Brain microvascular endothelial cell (primary cell): ENCODE data around the gene RNASET2.
A peak's percentile ranks its signal among the peaks of the same experiment; 100 is the strongest.

Experiments used
- DNase-seq: peaks from one replicate; pipeline ENCODE4 v3.0.0-alpha.2; 2020
- H3K27ac ChIP-seq: fragments of 250-450 bp; sonication (Bioruptor Pico); 2 replicates; pipeline ENCODE4 v1.5.1; 2020; ENCODE audit warnings: mild to moderate bottlenecking, moderate library complexity
- H3K27me3 ChIP-seq: fragments of 250-450 bp; sonication (Bioruptor Pico); replicated peaks from 2 replicates; pipeline ENCODE4 v1.5.1; 2020; ENCODE audit warnings: mild to moderate bottlenecking
- H3K36me3 ChIP-seq: fragments of 250-450 bp; sonication (Bioruptor Pico); replicated peaks from 2 replicates; pipeline ENCODE4 v1.5.1; 2020; ENCODE audit warnings: mild to moderate bottlenecking
- H3K4me3 ChIP-seq: 2 replicates; pipeline ENCODE4 v1.5.1; 2011; ENCODE audit warnings: low read depth, mild to moderate bottlenecking, control low read depth, low read length, moderate library complexity
- in situ Hi-C: cut with HindIII; loops from 2 replicates; pipeline ENCODE4 v1.10.0; 2017; ENCODE audit warnings: low sequenced_read_pairs, low pct_ligation_motif_present
- TF ChIP-seq, protein P1 (sequence below): IDR thresholded peaks from 2 replicates; pipeline ENCODE4 v1.5.1; 2011; ENCODE audit warnings: low read depth, mild to moderate bottlenecking, moderate library complexity, low read length, control low read depth, inconsistent platforms; ENCODE audit errors: missing control alignments

Gene RNASET2

DNA sequence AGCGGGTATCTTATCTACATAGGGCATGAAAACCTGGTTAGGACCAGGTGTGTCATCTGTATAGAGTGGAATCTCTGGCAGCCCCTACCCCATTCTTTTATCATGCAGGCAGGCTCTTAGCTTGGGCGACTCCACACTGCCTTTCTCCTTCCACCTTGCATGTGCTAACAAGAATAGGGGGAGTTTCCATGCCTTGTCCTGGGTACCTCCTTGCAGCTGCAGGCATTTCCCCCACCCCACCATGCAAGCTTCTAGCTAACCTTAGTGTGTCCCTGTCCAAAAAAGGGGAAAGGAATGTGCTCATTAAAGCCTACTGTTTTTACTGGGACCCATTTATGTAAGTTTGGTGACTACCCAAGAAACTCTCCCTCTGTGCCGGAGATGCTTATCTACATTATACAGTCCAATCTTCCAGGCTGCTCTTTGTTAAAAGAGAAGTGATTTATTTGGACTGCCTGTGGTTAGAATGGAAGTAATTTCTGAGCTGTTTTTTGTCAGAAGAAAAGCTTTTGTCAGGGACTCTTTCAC, 32.4 kb upstream of the RNASET2 start:
- Histone ChIP-seq H3K36me3 (no peaks in the 10 kb centered on the region), H3K27me3 (no peaks in the 10 kb centered on the region), H3K27ac (no peak overlapping the region), H3K4me3 (no peak overlapping the region)
- in situ Hi-C loops, result no loop called here
- TF ChIP-seq, protein P1, sequence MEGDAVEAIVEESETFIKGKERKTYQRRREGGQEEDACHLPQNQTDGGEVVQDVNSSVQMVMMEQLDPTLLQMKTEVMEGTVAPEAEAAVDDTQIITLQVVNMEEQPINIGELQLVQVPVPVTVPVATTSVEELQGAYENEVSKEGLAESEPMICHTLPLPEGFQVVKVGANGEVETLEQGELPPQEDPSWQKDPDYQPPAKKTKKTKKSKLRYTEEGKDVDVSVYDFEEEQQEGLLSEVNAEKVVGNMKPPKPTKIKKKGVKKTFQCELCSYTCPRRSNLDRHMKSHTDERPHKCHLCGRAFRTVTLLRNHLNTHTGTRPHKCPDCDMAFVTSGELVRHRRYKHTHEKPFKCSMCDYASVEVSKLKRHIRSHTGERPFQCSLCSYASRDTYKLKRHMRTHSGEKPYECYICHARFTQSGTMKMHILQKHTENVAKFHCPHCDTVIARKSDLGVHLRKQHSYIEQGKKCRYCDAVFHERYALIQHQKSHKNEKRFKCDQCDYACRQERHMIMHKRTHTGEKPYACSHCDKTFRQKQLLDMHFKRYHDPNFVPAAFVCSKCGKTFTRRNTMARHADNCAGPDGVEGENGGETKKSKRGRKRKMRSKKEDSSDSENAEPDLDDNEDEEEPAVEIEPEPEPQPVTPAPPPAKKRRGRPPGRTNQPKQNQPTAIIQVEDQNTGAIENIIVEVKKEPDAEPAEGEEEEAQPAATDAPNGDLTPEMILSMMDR, result no peak
- no peak for DNase-seq

DNA sequence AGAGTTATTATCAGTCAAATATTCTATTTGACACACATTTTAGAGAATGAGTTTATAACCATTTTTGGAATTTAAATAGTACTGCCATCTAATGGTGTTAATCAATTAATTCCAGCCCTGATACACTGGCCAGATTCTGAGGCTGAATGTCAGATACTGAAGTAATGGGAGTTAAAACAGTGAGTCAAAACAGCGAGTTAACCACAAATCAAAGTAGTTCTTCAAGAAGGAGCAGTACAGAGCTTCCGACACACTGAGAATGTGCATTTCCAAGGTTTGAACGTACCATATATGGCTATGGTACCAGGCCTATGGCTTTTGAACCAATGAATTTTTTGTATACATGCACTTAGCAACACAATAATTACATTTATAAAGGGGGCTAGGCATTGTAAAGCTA, 31.6 kb upstream of the RNASET2 start:
- H3K27ac ChIP-seq, result no peak overlapping the region
- TF ChIP-seq, protein P1, result no peak
- no peaks in the 10 kb centered on the region for H3K36me3 ChIP-seq
- DNase-seq, result no peak
- in situ Hi-C loops, result no loop called here
- no peak overlapping the region for H3K4me3 ChIP-seq
- no peaks in the 10 kb centered on the region for H3K27me3 ChIP-seq

DNA sequence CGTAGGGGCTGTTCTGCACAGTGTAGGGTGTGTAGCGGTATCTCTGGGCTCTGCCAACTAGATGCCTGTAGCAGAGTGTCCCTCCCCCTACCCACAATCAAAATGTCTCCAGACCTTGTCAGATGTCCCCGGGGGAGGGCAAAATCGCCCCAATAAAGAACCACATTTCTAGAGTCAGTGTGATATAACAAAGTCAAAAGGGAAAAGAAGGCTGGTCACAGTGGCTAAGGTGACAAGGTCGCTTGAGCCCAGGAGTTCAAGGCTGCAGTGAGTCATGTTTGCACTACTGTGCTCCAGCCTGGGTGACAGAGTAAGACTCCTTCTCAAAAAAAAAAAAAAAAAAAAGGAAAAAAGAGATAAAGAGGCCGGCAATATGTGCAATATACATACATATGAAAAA, 31.1 kb upstream of the RNASET2 start:
- H3K27ac ChIP-seq, result no peak overlapping the region
- H3K36me3 ChIP-seq, result no peaks in the 10 kb centered on the region
- no peak for DNase-seq
- TF ChIP-seq, protein P1, result no peak
- no peaks in the 10 kb centered on the region for H3K27me3 ChIP-seq
- in situ Hi-C loops, result no loop called here
- no peak overlapping the region for H3K4me3 ChIP-seq

DNA sequence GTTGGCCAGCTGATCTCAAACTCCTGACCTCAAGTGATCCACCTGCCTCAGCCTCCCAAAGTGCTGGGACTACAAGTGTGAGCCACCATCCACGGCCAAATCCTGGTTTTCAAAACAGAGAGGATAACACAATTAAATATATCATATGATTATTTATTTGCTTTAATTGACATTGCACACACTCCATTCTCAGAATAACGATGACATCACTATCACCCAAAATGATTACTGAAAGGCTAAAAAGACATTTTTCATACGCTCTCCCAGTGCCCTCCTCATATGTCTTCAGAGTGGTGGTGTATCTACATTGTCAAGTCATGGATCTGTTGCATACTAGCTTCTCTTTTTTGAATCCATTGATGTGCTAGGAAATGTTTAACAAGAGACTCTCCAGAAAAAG, 24.4 kb upstream of the RNASET2 start:
- Histone ChIP-seq H3K36me3 (no peaks in the 10 kb centered on the region), H3K27ac (no peak overlapping the region), H3K27me3 (no peaks in the 10 kb centered on the region), H3K4me3 (no peak overlapping the region)
- in situ Hi-C loops, result no loop called here
- TF ChIP-seq, protein P1, result no peak
- DNase-seq, result no peak

DNA sequence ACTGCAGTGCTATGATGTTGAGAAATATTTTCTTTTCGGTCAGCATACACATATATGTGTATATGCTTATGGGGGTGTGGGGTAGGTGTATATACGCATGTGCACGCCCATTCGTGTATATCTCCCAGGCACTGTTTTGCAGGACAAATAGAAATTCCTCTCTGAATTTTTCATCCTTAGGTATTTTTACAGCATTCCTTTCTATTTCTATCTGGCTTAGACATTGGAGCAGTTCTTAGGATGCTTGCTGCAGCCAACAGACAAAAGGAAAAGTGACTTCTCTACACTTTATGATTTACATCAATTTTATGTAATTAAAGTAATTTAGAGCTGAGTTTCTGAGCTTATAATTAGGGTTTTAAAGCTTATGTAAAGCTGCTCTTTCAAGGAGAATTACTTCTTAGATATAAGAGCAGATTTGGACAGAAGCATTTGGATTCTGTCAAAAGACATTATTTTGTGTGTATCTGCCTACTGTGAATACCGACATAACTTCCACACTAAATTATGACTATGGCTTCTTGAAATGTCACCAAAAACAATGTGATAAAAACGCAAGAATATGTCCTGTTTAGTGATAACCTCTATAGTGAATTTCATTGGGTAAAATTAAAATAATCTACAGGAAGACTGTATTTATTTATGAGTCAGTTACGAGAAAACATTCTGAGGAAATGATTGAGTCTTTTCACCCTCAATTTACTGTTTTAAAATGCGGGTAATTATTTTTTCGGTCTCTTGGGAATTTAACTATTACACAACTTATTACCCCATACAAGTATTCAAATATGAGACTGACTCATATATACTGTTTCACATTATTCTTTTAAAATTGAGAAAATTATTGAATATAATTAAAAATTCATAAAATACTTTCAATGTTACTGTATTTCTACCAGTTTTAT, 21.5 kb upstream of the RNASET2 start:
- no peaks in the 10 kb centered on the region for H3K36me3 ChIP-seq
- in situ Hi-C loops, result no loop called here
- H3K27ac ChIP-seq, result peak overlapping the region; percentile 32
- H3K4me3 ChIP-seq, result no peak overlapping the region
- DNase-seq, result peak; percentile 20
- H3K27me3 ChIP-seq, result no peaks in the 10 kb centered on the region
- TF ChIP-seq, protein P1, result no peak
